Activated T-helper 1 cell treated with anti-CD3 and anti-CD28 coated beads, Interleukin-2, amount 50 U/mL, for 16 hours (primary cell): ENCODE data around the gene METTL3.

Experiments used
- DNase-seq, 2 donors: peaks; one replicate each; pipeline ENCODE4 v3.0.0-alpha.2; 2020; ENCODE audit warnings: low read depth in 1 of 2, low spot score in 1 of 2

METTL3 gene

DNA sequence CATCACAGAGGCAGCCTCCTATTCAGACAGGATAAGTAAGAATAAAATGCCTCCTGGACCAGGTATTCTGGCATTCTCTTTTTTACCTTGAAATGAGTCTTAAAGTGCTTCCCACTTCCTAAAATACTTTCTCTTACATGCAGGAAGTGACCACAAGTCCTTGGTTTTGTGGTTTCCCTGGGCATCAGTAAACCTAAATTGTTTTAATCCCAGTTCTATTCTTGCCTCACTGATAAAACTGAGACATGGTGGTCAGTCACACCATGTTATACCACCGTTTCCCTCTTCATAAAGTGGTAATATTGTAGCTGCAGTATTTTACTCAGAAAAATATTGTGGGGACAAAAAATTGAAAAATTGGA, 16.2 kb upstream of the METTL3 start:
- no peak for DNase-seq

DNA sequence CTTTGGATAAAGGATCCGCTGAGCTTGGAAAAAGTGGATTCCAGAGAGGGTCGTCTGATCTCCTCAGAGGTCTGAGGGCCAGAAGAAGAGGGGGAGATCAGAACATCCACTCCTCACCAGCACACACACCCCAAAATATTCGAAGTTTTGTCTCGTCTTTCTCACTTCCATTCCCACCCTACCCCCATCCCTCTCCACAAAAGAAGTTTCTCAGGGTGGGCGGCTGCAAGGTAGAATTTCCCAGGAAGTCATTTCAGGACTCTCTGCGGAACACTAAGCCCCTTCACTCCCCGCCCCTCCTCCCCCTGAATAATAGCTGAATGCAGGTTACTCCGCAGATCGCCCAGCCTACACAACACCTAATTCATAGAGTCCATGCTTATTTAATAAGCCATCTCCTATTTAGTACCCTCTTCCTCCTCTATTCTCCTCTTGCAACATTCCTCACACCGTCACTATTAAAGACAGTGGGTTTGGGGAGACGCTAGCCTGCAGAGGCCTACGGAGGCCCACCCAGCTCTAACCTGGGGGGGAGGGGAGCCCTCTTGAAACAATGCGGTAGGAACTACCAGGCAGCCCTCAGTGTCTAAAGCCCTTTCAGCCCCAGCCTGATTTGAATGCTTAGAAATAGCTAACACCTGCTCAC, 15.7 kb upstream of the METTL3 start:
- no peak for DNase-seq

DNA sequence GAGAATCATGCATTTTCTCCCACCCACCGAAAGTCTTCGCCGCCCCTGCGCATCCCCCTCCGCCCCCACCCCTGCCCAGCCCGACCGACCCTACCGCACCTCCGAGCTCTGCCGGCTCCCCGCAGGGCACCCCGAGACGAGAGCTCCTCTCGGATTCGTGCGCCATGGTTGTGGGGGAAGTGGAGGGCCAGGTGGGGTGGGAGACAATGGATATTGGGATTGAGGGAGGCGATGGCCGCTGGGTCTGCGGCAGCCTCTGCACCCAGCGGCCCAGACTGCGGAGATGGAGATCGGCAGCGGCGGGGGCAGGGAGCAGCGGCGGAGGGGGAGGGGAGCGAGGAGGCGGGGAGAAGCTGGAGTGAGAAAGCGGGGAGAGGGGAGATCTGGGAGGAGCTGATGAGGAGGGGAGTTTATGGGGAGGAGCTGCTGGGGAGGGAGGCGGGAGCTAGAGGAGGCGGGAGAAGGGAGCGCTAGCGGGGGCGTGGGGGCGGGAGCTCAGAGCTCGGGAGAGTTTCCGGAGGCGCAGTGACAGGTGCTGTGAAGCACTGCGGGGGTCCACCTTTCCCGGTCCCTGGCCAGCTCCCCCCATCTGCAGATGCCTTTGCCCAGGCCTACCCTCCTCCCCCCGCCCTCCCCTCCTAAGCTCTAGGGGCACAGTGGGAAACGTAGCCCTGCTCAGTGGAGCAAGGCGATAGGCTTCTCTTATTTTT, 15.0 kb upstream of the METTL3 start, which contains the start of gene SALL2:
TSS of gene SALL2 (minus strand) at position 385 of the 710 bp plus-strand sequence. CDS start at position 166, 219 bp downstream.
- DNase-seq = peak; percentile 34 to 44

DNA sequence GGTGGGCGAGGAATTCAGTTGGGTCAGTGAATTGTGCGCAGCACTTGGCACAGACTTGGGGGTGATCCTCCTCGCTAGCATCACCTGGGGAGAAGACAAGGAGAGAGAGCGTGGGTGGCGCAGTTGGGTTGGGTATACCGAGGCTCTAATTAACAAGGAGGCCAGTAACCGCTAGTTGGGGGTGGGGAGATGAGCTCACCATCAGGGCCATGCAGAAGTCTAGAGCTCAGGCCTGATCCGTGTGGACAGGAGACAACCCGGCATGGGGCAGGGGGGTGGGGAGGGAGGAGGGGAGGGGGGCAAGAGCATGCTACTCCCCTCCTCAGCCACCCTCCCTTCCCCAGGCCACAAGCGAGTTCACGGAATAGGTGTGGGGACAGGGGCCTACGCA, 14.4 kb upstream of the METTL3 start:
- no peak for DNase-seq

DNA sequence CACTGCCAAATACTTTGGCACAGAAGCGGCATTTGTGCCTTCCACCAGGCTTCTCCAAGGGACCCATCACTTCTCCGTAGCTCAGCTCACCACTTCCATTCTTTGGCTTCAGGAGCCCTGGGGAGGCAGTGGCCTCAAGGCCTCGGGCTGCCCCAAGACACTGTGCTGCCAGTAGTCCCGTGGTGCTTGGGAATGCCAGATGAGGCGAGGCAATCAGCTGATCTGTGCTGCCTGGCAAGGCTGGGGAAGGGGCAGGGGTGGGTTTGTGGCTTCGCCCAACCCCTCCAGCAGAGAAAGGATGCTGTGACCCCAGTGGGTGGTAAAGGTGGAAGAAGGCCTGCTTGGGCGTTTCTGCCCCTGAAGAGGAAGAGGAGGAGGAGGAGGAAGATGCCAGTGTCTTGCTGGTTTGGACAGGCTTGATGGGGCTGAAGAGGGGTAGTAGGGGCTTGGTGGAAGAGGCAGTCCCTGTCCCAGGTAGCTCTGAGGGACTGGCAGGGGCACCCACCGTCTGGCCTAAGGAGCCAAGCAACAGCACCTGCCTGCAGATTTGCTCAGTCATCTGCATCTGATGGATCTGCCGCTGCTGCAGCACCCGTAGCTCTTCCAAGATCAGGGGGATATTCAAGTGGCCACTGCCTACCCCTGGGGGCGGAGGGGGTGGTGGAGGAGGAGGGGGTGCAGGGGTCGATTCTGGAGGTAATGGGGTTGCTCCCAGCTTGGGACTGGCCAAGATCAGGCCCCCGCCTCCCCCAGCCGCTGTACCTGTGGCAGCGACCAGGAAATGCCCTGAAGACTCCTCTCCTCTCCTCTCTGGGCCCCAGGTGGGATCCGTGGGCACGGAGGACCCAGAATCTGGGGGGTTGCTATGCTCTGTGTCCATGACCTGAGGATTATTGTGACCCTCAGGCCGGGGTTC, 13.7 kb upstream of the METTL3 start:
- DNase-seq = no peak

DNA sequence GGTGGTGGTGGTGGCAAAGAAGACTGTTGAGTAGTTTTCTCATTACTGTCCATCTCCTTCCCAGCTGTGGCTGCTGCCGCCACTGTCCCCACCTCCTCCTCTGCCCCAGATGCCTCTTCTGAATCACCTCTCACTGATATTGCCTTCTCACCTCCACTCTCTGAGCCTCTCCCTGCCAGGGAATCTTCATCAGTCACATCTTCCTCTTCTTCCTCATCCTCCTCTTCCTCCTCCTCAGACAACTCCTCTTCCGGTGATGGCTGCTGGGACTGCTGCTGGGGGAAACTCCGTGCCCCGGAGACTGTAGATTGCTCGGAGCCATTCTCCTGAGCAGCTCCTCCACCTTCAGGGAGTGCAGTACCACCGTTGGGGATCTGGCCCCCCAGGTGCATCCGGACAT, 12.1 kb upstream of the METTL3 start:
- DNase-seq = no peak

DNA sequence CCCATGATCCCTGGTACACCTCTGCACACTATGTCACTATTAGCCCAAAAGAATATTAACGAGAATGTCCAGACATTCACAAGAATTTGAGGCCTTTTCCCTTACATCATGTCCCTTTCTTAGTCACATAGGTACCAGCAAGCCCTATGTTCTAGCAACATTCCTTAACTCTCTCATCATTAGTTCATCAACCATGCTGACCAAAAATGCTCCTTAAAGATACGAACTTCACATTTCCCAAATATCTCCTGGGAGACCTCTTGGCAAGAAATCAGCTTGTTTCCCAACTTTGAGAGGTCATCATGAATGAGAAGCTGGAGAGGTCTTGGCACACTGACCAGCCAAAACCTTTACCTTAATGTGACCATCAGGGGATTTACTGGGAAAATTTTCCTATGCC, 10.4 kb upstream of the METTL3 start:
- DNase-seq = no peak

DNA sequence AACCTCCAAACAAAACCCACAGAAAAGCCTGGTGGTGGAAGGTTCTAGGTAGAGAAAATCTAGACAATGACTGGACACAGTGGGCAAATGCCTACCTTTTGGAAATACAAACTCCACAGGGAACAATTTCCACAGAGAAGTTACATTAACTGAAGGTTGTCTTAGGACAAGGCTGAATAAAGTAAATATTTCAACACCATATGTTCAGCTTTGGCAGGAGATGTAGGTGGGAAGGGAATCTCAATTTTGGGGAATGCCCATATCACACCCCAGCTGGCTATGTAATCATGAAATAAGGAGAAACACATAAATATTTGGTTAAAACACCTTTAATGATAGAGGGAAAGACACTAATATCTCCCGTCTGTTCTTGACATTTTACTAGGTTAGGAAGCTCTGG, 9.6 kb upstream of the METTL3 start:
- no peak for DNase-seq

DNA sequence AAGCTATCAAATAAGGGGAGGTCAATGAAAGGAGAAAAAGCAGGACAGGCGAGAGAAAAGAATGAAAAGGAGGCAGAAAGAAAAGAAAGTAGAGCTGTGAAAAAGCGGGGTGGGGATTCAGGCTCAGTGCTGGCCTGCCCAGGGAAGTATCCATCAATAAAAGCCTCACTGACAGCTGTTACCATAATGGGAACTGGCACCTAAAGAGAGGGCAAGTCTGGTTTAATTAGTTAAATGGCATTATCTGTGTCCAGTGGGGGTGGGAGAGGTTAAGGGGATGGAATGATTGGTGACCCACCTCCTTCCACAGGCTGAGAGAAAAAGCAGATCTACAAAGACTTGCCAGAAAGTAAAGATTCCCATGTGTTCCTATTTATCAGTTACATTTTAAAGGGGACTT, 7.6 kb upstream of the METTL3 start:
- DNase-seq = no peak

DNA sequence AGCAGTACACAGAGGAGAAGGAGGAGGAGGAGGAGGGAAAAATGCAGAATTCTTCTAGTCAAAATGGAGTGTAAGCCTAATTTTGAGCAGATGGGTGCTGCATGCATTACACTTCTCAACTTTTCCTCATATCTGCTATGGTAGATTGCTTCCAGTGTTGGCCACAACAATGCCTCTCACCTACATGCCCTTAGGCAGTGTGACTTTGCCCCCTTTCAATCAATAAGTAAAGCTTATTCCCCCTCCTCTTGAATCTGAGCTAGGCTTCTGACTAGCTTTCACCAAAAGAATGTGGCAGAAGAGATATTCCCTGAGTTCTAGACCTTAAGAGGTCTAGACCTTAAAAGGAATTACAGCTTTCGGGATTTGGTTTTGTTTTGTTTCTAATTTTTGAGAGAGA, 3.2 kb upstream of the METTL3 start:
- no peak for DNase-seq

DNA sequence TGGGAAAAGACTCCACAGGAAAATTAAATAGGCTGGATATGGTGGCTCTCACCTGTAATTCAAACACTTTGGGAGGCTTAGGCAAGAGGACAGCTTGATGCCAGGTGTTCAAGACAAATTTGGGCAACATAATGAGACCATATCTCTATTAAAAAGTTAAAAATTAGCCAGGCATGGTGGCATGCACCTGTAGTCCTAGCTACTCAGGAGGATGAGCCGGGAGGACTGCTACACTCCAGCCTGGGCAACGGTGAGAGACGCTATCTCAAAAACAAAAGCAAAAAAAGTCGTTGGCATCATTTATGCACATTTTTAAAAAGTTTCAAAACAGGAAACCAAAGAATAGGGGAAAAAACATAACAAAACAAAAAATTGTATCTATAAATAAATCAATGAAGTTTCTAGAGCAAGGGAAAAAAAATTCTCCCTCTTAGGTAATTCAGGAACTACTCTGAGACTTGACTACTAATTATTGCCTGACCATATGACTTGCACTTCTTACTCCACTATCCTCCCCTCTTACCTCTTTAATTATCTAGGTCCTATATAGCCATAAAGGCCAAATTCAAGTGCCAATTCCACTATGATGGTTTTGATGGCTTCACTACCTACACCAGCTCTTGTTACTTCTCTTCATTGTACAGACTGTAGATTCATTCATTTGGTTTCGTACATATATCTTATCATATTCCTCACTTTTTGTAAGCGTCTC, 1.6 kb downstream of the METTL3 start:
- DNase-seq = no peak

DNA sequence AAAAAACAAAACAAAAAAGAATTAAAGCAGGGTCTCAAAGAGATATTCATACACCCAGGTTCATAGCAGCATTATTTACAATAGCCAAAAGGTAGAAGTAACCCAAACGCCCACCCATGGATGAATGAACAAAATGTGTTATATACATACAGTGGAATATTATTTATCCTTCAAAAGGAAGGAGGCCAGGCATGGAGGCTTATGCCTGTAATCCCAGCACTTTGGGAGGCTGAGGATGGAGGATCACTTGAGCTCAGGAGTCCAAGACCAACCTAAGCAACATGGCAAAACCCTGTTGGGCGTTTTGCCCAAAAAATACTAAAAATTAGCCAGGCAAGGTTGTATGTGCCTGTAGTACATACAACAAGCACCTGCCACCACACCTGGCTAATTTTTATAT, 4.6 kb downstream of the METTL3 start:
- no peak for DNase-seq

DNA sequence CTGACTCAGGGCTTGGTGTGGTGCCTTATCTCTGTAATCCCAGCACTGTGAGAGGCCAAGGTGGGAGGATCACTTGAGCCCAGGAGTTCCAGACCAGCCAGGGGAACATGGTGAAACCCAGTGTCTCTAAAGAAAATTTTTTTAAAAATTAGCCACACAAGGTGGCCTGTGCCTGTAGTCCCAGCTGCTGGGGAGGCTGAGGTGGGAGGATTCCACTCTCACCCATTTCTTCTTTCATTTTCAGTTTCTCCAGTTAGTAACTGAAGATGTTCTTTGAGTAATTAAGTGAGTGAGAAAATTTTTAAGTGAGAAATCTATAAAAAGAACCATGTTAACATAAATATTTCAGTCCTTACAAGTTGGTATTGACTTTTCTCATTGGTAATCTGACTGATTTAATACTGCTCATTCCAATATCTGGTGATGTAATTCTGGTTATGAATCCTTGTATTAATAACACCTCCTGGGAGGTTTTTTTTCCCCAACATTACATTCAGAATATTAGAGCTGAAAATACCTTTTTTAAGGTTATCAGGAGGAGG, 6.1 kb downstream of the METTL3 start:
- no peak for DNase-seq

DNA sequence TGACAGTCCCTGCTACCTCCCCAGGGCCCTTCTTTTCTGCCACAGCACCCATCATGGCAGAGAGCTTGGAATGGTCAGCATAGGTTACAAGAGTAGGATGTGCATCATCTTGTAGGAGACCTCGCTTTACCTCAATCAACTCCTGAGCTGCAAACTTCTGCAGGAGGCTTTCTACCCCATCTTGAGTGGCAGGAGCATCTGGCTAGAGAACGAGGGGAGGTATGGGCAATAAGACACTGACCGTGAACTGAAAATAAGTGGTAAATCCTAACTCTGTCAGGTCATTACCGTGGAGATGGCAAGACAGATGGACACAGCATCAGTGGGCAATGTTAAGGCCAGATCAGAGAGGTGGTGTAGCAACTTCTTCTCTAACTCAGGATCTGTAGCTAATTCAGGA, 7.8 kb downstream of the METTL3 start:
- DNase-seq = no peak

DNA sequence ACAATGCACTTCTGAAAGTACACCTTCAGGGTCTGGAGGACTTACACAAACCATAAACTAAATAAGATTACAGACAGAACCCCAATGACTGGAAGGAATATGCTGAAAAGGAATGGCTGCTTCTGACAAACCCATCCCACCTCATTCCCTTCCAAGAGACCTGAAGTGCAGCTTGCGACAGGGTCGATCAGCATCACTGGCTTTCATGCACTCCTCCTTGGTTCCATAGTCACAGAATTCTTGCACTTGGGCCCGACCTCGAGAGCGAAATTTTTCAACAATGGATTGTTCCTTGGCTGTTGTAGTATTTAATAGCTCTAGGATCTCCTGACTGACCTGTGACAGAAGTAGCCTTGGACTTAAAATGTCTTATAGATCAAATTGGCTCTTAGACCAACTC, 9.6 kb downstream of the METTL3 start:
- no peak for DNase-seq

DNA sequence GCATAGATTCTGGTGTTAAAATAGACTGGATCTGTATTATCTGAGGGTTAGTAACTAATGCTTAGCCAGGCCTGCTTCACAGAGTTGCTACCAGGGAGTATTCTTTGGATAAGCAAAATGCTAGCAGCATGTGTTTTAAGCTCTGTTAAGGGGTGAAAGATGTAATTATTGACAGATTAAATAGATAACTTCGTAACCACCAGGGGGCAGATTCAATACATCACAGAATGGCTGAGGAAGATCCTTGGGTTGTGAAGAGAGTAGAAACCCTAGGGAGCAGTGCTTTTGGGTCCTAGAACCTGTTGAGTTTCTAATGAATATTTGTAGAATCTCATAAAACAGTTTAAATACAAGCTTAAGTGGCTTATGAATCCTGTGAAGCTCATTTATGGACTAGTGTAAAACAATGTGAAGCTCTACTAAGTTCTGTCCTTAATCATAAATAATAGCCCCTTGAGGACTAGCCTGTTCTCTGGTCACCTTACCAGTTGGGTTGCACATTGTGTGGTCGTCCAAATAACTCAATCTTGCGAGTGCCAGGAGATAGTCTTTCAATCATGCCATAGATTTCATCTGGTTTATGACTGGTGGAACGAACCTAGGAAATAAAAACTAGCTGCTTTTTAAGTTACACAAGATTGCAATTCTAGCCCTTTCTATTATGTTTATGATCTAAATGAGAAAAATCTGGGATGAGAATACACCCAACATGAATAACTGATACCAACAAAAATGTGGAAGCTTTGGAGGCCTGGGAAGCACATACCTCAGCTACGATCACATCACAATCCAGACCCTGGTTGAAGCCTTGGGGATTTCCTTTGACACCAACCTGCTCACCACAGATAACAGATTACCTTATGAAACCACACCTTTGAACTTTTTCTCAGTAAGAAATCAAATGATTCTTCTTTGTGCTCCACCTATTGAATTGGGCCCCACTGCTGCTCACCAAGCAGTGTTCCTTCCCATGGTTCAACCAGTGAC, 12.3 kb downstream of the METTL3 start:
- no peak for DNase-seq

DNA sequence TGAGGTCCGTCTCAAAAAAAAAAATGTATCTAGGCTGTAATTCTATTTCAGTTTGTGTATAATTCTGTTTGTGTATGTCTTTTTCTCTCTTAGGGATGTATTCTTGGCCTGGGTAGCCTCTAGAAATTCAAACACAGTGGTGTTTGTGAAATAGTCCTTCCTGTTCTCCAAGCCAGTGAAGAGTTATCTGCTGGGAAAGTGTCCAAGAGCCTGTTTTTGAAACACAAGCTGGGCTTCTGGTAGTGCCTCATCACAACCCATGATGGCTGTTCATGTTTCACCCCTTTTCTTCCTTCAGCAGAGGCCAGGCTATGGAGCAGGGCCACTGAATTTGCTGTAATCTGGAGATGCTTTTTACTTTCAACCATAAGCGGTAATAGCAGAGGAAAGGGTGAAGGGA, 14.7 kb downstream of the METTL3 start:
- DNase-seq = no peak

DNA sequence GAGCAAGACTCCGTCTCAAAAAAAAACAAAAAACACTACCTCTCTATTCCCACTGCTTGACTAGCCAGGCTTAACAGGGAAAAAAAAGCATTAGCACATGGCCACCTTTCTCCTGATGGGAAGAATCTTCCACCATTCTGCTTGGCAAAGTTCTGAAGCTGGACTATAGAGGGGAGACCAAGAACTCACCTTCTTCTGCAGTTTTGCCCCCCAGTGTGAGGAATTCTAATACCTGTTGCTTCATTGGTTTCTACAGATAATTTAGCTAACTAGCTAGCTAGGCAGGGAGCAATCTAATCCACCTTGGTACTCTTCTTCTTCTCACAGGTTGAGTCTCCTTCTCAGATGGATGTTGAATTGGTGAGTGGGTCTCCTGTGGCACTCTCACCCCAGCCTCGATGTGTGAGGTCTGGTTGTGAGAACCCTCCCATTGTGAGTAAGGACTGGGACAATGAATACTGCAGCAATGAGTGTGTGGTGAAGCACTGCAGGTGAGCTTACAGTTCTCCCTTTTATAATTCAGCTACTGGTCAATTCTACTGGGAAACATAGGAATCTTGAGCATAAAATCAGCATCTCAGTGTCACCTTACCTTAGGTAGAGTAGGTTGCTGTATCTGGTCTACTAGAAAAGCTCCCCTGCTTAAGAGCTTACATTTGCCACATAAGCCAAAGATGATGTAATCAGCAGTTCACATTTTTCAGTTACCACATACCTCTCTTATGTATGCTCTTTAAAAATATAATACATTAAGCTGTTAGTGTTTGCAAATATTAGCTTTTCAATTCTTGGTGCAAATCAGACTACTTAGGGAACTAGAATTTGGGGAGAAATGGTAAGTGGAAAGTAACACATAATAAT, 16.0 kb downstream of the METTL3 start:
- no peak for DNase-seq

DNA sequence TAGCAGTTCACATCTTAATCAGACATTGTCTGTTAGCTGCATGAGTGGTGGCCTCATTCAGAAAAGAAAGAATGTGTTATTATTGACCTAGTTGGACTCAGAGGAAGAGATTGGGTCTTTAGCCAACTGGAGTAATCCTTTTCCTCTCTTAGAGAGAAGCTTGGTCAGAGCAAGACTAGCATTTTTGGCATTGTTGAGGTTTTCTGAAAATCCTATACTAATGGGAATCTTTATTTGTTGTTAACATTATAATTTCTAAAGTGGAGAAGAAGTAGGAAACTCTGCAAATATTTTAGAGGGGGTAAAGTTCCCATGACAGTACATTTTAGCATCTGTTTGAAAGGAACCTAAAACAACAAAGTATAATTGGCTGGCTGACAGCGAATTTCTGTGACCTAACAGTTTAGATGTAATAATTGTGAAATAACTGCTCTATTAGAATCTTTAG, 24.5 kb downstream of the METTL3 start:
- DNase-seq = no peak
